HepG2 (cell line): ENCODE measurements around the gene MIF4GD. TPM values are rescaled to one million over a fixed set of nuclear protein-coding genes. Genes with fewer than 3 reads are reported as not detected.
A peak's percentile ranks its signal among the peaks of the same experiment; 100 is the strongest.

Experiments used
- ATAC-seq: fragments of 200-7000 bp; cut with Tn5 transposase; 3 replicates; pipeline ENCODE4 v1.9.1; 2020; ENCODE audit warnings: mild to moderate bottlenecking, moderate library complexity
- BruUV-seq: library from RNA; stranded (reverse); fragments of 400-500 nt; replicated peaks from 2 replicates; lab custom pipeline; 2021; lab: Mats Ljungman, UMichigan
- CTCF ChIA-PET: fragments of 300-600 bp; formaldehyde crosslinking; extraction: SDS; loops from one replicate; lab custom pipeline; 2021; ENCODE audit warnings: low total read pairs, inconsistent platforms, low intra/inter-chr PET ratio; lab: Yijun Ruan, JAX
- POLR2A ChIA-PET: fragments of 350-600 bp; sonication (Branson Sonifier 250); formaldehyde crosslinking; loops from one replicate; lab custom pipeline; 2020; ENCODE audit warnings: antibody characterized with exemption, inconsistent platforms; lab: Yijun Ruan, JAX
- DNase-seq: peaks from one replicate; pipeline ENCODE4 v3.0.0-alpha.2; 2015; ENCODE audit warnings: low spot score
- FAIRE-seq: peaks from 3 replicates; lab custom pipeline; 2011; peaks lifted over from hg19 to GRCh38; lab: Jason Lieb, UNC
- H2AFZ ChIP-seq: one replicate; pipeline ENCODE4 v1.6.1; 2011; ENCODE audit warnings: low read length, inconsistent platforms
- H3K27ac ChIP-seq: fragments of 300-600 bp; 3 replicates; pipeline ENCODE4 v1.8.0; 2011; ENCODE audit warnings: mixed run types, mild to moderate bottlenecking, mixed read lengths, low read length, inconsistent platforms; ENCODE audit not compliant: insufficient read depth; ENCODE audit errors: extremely low read length
- H3K27me3 ChIP-seq, 2 experiments: fragments of 200-600 bp in 1 of 2; 2 replicates in 1 of 2; 3 replicates in 1 of 2; pipeline versions ENCODE4 v1.6.0 to v1.8.0; 2011; ENCODE audit warnings: low read length in 2 of 2, mild to moderate bottlenecking in 2 of 2, moderate library complexity in 2 of 2, inconsistent platforms in 1 of 2; ENCODE audit not compliant: insufficient read depth in 2 of 2, control insufficient read depth in 1 of 2
- H3K36me3 ChIP-seq, 2 experiments: fragments of 200-600 bp in 1 of 2; replicated peaks in 1 of 2; 2 replicates in 1 of 2; 3 replicates in 1 of 2; pipeline versions ENCODE4 v1.5.1 to v1.8.0; 2011; ENCODE audit warnings: low read length in 2 of 2, inconsistent platforms in 1 of 2; ENCODE audit not compliant: insufficient read depth in 2 of 2, control insufficient read depth in 1 of 2
- H3K4me1 ChIP-seq: 2 replicates; pipeline ENCODE4 v1.5.1; 2012; ENCODE audit warnings: low read length, inconsistent platforms; ENCODE audit not compliant: insufficient read depth
- H3K4me2 ChIP-seq: 2 replicates; pipeline ENCODE4 v1.6.0; 2011; ENCODE audit warnings: low read depth, low read length, inconsistent platforms
- H3K4me3 ChIP-seq, 3 experiments: fragments of 200-600 bp in 1 of 3; sonication (generic), shearing (Covaris generic) in 1 of 3; replicated peaks in 1 of 3; 2 replicates each; pipeline ENCODE4 v1.5.1; 2011 to 2016; ENCODE audit warnings: low read length in 3 of 3, inconsistent platforms in 2 of 3, low read depth in 2 of 3, mild to moderate bottlenecking in 2 of 3, control low read depth in 1 of 3, mixed read lengths in 1 of 3; ENCODE audit not compliant: insufficient read depth in 1 of 3
- H3K79me2 ChIP-seq: one replicate; pipeline ENCODE4 v1.6.1; 2011; ENCODE audit warnings: low read length, inconsistent platforms; ENCODE audit not compliant: insufficient read depth
- H3K9ac ChIP-seq: 2 replicates; pipeline ENCODE4 v1.6.0; 2011; ENCODE audit warnings: mild to moderate bottlenecking, low read depth, low read length, inconsistent platforms; ENCODE audit not compliant: insufficient read depth
- H3K9me3 ChIP-seq: 2 replicates; pipeline ENCODE4 v1.5.1; 2012; ENCODE audit warnings: mild to moderate bottlenecking, low read length
- H4K20me1 ChIP-seq: 2 replicates; pipeline ENCODE4 v1.6.0; 2011; ENCODE audit warnings: inconsistent platforms, mild to moderate bottlenecking, low read length, moderate library complexity; ENCODE audit not compliant: insufficient read depth
- FOXP1 ChIP-seq, 2 experiments: fragments of 450-650 bp in 1 of 2; IDR thresholded peaks; 2 replicates each; pipeline ENCODE4 v1.6.1; 2017 to 2018; ENCODE audit warnings: antibody characterized with exemption in 1 of 2
- HDAC1 ChIP-seq: sonication (generic); formaldehyde crosslinking; IDR thresholded peaks from 2 replicates; pipeline ENCODE4 v1.5.1; 2020; ENCODE audit warnings: mild to moderate bottlenecking, missing genetic modification reagents
- JDP2 ChIP-seq: sonication (generic); formaldehyde crosslinking; IDR thresholded peaks from 2 replicates; pipeline ENCODE4 v1.8.1; 2022; ENCODE audit warnings: missing genetic modification reagents, borderline replicate concordance
- MATR3 ChIP-seq: sonication (generic); formaldehyde crosslinking; IDR thresholded peaks from 2 replicates; pipeline ENCODE4 v1.4.0; 2020; ENCODE audit warnings: missing genetic modification reagents
- MAX ChIP-seq: IDR thresholded peaks from 2 replicates; pipeline ENCODE4 v1.6.1; 2012; ENCODE audit warnings: inconsistent platforms
- MYNN ChIP-seq: sonication (generic); formaldehyde crosslinking; IDR thresholded peaks from 2 replicates; pipeline ENCODE4 v1.4.0; 2020; ENCODE audit warnings: mild to moderate bottlenecking, low read depth, missing genetic modification reagents
- SIX4 ChIP-seq: sonication (generic); formaldehyde crosslinking; IDR thresholded peaks from 2 replicates; pipeline ENCODE4 v1.4.0; 2020; ENCODE audit warnings: missing genetic modification reagents
- SSRP1 ChIP-seq: IDR thresholded peaks from 2 replicates; pipeline ENCODE4 v1.6.1; 2016; ENCODE audit warnings: control low read depth
- TBX3 ChIP-seq: fragments of 450-650 bp; IDR thresholded peaks from 2 replicates; pipeline ENCODE4 v1.6.1; 2017; ENCODE audit warnings: antibody characterized with exemption, mild to moderate bottlenecking, inconsistent platforms, borderline replicate concordance
- ZBTB7B ChIP-seq: sonication (generic); formaldehyde crosslinking; IDR thresholded peaks from 2 replicates; pipeline ENCODE4 v1.4.0; 2020; ENCODE audit warnings: missing genetic modification reagents
- ZNF337 ChIP-seq: sonication (generic); formaldehyde crosslinking; IDR thresholded peaks from 2 replicates; pipeline ENCODE4 v1.5.1; 2020; ENCODE audit warnings: missing genetic modification reagents, low read depth, mild to moderate bottlenecking, borderline replicate concordance
- WGBS: methylation state at CpG from one replicate; pipeline ENCODE4 v1.1.6; 2017; ENCODE audit warnings: low lambda C conversion rate; 5-methylcytosine and 5-hydroxymethylcytosine counted together
- in situ Hi-C: cut with HindIII; loops from 2 replicates; pipeline ENCODE4 v1.10.0; 2017; ENCODE audit warnings: low pct_unique_long_range_greater_than_20kb; ENCODE audit not compliant: extremely low pct_ligation_motif_present
- intact Hi-C: fragments of 100-400 bp; cut with micrococcal nuclease; formaldehyde crosslinking; loops from one replicate; pipeline ENCODE4 v1.10.0; 2022; ENCODE audit not compliant: unreplicated experiment
- polyA plus RNA-seq, 8 experiments: library from polyadenylated mRNA; depleted of rRNA in 3 of 8; stranded (reverse) in 7 of 8; unstranded in 1 of 8; fragments of >200 nt; fragmentation: Illumina TruSeq in 4 of 8; extraction: Trizol in 4 of 8; gene quantifications; 2 replicates each; pipeline versions ENCODE4 v1.2.1 to v1.2.3, GENCODE V29; 2011 to 2016; ENCODE audit warnings: low read depth in 4 of 8, missing spikeins in 1 of 8, mixed read lengths in 1 of 8; ENCODE audit not compliant: insufficient read depth in 1 of 8
- total RNA-seq, 5 experiments: library from RNA; depleted of rRNA; stranded (reverse); fragments of >200 nt; fragmentation: Illumina TruSeq; extraction: Trizol; gene quantifications; 2 replicates each; pipeline ENCODE4 v1.2.3, GENCODE V29; 2016; ENCODE audit warnings: low read depth in 1 of 5
- TF ChIP-seq, protein P1 (sequence below), 2 experiments: sonication (generic) in 1 of 2; formaldehyde crosslinking in 1 of 2; IDR thresholded peaks; 2 replicates each; pipeline versions ENCODE4 v1.4.0 to v1.6.1; 2016 to 2020; ENCODE audit warnings: borderline replicate concordance in 1 of 2, low read depth in 1 of 2, mild to moderate bottlenecking in 1 of 2, missing genetic modification reagents in 1 of 2
- TF ChIP-seq, protein P2 (sequence below): sonication (generic); formaldehyde crosslinking; IDR thresholded peaks from 2 replicates; pipeline ENCODE4 v1.5.0; 2020; ENCODE audit warnings: missing genetic modification reagents
- TF ChIP-seq, protein P3 (sequence below): sonication (generic); formaldehyde crosslinking; IDR thresholded peaks from 2 replicates; pipeline ENCODE4 v1.4.0; 2020; ENCODE audit warnings: missing genetic modification reagents

MIF4GD gene
- total and polyA plus RNA-seq, 2 of the 13 experiments (the other 11 are each of a cell fraction or from before 2014, with no cell fraction given): 14.0 to 28.0 TPM

DNA sequence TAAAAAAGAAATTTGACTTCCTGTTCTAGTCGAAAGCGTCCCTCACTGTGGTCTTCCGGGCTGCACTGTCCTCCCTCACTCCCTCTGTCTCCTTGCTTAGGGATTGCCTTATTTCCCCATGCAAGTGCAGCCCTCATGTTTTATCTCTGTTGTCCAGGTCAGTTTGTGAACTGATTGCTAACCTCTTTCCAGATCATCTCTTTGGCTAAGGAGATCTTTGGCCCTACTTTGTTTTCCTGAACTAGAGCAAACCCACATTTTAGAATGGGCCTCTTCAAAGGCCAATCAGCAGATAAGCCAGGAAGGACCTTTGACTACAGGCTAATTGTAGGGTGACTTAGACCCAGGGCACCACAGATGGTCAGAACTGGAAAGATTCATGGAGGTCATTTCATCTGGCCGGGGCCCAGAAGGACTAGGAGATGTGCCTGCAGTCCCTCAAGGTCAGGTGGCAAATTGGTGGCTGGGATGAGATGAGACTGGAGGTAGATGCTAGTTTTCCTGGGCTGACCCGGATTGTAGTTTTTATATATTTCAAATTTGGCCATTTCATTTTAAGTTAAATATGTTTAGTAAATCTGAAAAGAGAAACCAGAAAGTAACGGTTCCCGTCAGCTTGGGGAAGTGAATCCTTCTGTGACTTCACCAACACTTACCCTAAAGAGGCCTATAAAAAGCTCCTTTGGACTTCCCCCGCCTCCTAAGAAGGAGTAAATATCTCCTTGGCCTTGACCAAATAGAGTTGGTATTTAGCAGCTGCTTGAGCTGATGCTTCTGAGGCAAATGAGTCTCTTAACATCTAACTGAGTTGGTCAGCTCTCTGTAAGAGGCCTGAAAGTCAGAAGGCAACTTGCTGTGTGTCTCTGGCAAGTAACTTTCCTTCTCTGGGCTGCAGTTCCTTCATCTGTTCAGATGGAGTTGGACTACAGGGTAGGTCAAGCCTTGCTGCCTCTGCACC, 24.4 kb upstream of the MIF4GD start:
- DNase-seq: peak; percentile 98
- intact Hi-C loops: loop anchor here (1.0 kb wide), 1 partner anchor 14 kb away; no protein-coding TSS in a partner anchor
- Histone ChIP-seq H3K9ac (peak overlapping the region; percentile 62), H3K4me3 (peak overlapping the region; percentile 43 to 58 (median 46)), H4K20me1 (no peaks in the 10 kb centered on the region), H2AFZ (peak overlapping the region; percentile 43), H3K79me2 (no peaks in the 10 kb centered on the region), H3K4me1 (peaks cover 60% of the 10 kb centered on the region), H3K36me3 (no peaks in the 10 kb centered on the region), H3K27ac (peak overlapping the region; percentile 85), H3K4me2 (peak overlapping the region; percentile 84), H3K27me3 (no peaks in the 10 kb centered on the region), H3K9me3 (no peaks in the 10 kb centered on the region)
- peak; percentile 96 for FAIRE-seq
- TSS peak; percentile 92 for BruUV-seq
- in situ Hi-C loops: no loop called here
- ATAC-seq: peak; percentile 93
- 13% methylated on average over 8 of the region's 8 CpGs for WGBS
- POLR2A ChIA-PET: interaction anchor here (1.3 to 4.8 kb wide), 4 partner anchors 9 to 98 kb away, joined by 4 to 33 read pairs (median 7); partner anchors contain the start of gene MIF4GD
- CTCF ChIA-PET: interaction anchor here (0.8 kb wide), 1 partner anchor 109 kb away, joined by 3 read pairs; no protein-coding TSS in a partner anchor
- TF ChIP-seq TBX3 (no peak), FOXP1 (IDR thresholded peaks at IDR 0.05) (peak; percentile 30), FOXP1 (CRISPR knock-in tag; IDR thresholded peaks at IDR 0.05) (peak; percentile 78), SIX4 (CRISPR knock-in tag) (0 out of 2 replicates have a peak, but pooled peaks have one; percentile 42), HDAC1 (CRISPR knock-in tag) (peak; percentile 88), MAX (peak; percentile 79; the same call in 1 of the 2 replicates), MATR3 (CRISPR knock-in tag) (no peak), ZBTB7B (CRISPR knock-in tag) (peak; percentile 61; the same call in 1 of the 2 replicates), MYNN (CRISPR knock-in tag) (no peak), ZNF337 (CRISPR knock-in tag) (no peak), JDP2 (CRISPR knock-in tag) (no peak), SSRP1 (CRISPR knock-in tag) (peak; percentile 84; the same call in 1 of the 2 replicates)
- TF ChIP-seq, protein P1, sequence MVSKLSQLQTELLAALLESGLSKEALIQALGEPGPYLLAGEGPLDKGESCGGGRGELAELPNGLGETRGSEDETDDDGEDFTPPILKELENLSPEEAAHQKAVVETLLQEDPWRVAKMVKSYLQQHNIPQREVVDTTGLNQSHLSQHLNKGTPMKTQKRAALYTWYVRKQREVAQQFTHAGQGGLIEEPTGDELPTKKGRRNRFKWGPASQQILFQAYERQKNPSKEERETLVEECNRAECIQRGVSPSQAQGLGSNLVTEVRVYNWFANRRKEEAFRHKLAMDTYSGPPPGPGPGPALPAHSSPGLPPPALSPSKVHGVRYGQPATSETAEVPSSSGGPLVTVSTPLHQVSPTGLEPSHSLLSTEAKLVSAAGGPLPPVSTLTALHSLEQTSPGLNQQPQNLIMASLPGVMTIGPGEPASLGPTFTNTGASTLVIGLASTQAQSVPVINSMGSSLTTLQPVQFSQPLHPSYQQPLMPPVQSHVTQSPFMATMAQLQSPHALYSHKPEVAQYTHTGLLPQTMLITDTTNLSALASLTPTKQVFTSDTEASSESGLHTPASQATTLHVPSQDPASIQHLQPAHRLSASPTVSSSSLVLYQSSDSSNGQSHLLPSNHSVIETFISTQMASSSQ (IDR thresholded peaks at IDR 0.05; ENCODE audit: low read depth): 0 out of 2 replicates have a peak, but pooled peaks have one; percentile 49
- TF ChIP-seq, protein P1 (CRISPR knock-in tag; IDR thresholded peaks at IDR 0.05; ENCODE audit: borderline replicate concordance): peak; percentile 71; the same call in 1 of the 2 replicates
- TF ChIP-seq, protein P2, sequence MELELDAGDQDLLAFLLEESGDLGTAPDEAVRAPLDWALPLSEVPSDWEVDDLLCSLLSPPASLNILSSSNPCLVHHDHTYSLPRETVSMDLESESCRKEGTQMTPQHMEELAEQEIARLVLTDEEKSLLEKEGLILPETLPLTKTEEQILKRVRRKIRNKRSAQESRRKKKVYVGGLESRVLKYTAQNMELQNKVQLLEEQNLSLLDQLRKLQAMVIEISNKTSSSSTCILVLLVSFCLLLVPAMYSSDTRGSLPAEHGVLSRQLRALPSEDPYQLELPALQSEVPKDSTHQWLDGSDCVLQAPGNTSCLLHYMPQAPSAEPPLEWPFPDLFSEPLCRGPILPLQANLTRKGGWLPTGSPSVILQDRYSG (CRISPR knock-in tag): no peak
- TF ChIP-seq, protein P3, sequence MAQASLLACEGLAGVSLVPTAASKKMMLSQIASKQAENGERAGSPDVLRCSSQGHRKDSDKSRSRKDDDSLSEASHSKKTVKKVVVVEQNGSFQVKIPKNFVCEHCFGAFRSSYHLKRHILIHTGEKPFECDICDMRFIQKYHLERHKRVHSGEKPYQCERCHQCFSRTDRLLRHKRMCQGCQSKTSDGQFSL (CRISPR knock-in tag): no peak
